Gastroesophageal sphincter (tissue), 4 donors: ENCODE measurements around the gene FAM72C. TPM values are rescaled to one million over a fixed set of nuclear protein-coding genes. Genes with fewer than 3 reads are reported as not detected.
"Not testable (repeated sequence)": the region's sequence is repeated elsewhere in the genome, so short reads cannot be mapped to it uniquely, and the experiment has no call there.

Experiments
- ATAC-seq: fragments of 150-250 bp; one replicate; pipeline ENCODE4 v1.9.1; 2016; ENCODE audit warnings: mild to moderate bottlenecking, moderate library complexity
- H3K27ac ChIP-seq, 4 donors: fragments of 200-600 bp; sonication (generic) in 3 of 4; 1 replicate in 3 of 4; 2 replicates in 1 of 4; pipeline ENCODE4 v1.5.1; 2016 to 2019
- H3K27me3 ChIP-seq: fragments of 200-600 bp; sonication (generic); one replicate; pipeline ENCODE4 v1.5.1; 2019
- H3K36me3 ChIP-seq, 2 donors: fragments of 200-600 bp; sonication (generic); one replicate each; pipeline ENCODE4 v1.5.1; 2019; ENCODE audit warnings: control low read depth in 1 of 2
- H3K4me1 ChIP-seq, 3 donors: fragments of 200-600 bp; sonication (generic); 1 replicate in 2 of 3; 2 replicates in 1 of 3; pipeline ENCODE4 v1.5.1; 2016 to 2019; ENCODE audit warnings: control low read depth in 2 of 3
- H3K4me3 ChIP-seq, 2 donors: fragments of 200-600 bp; sonication (generic); one replicate each; pipeline ENCODE4 v1.5.1; 2019; ENCODE audit warnings: mild to moderate bottlenecking in 1 of 2, moderate library complexity in 1 of 2
- H3K9me3 ChIP-seq, 3 donors: fragments of 200-600 bp; sonication (generic); one replicate each; pipeline ENCODE4 v1.5.1; 2017 to 2019; ENCODE audit warnings: control low read depth in 2 of 3
- WGBS, 2 donors: methylation state at CpG; one replicate each; pipeline ENCODE4 v1.1.5; 2018; ENCODE audit warnings: low coverage in 1 of 2; 5-methylcytosine and 5-hydroxymethylcytosine counted together
- total RNA-seq, 4 donors: library from RNA; depleted of rRNA; stranded (reverse); fragments of >200 nt; gene quantifications; one replicate each; pipeline ENCODE4 v1.1.0, GENCODE V29; 2016

The FAM72C gene
- total RNA-seq, 4 donors from 2014 or later, result 0.13 to 1.4 (median 0.47) TPM; not detected in 1

- H3K9me3 ChIP-seq, H3K36me3 ChIP-seq, H3K27ac ChIP-seq, ATAC-seq, H3K4me3 ChIP-seq, H3K27me3 ChIP-seq, H3K4me1 ChIP-seq: not testable (repeated sequence)
- no CpG with 5 or more reads among the region's 6 CpGs for WGBS, 2 donors
Measured at GRCh38 chr1:143996020-143996419, 24.2 kb upstream of the FAM72C start.

- H3K27ac ChIP-seq, H3K4me1 ChIP-seq, ATAC-seq, H3K27me3 ChIP-seq, H3K36me3 ChIP-seq, H3K4me3 ChIP-seq, H3K9me3 ChIP-seq: not testable (repeated sequence)
- no CpG with 5 or more reads among the region's 7 CpGs for WGBS, 2 donors
Measured at GRCh38 chr1:143993301-143993907, 21.6 kb upstream of the FAM72C start.

GRCh38 chr1:143990699-143991098, 18.9 kb upstream of the FAM72C start:
- H3K27ac ChIP-seq, ATAC-seq, H3K4me1 ChIP-seq, H3K27me3 ChIP-seq, H3K9me3 ChIP-seq, H3K36me3 ChIP-seq, H3K4me3 ChIP-seq: not testable (repeated sequence)
- no CpG with 5 or more reads among the region's 4 CpGs for WGBS, 2 donors

- not testable (repeated sequence) for H3K4me3 ChIP-seq, H3K4me1 ChIP-seq, H3K36me3 ChIP-seq, H3K27me3 ChIP-seq, H3K27ac ChIP-seq, H3K9me3 ChIP-seq
- WGBS, 2 donors, result no CpG with 5 or more reads among the region's 1 CpG
- ATAC-seq, result peak; percentile 68
Measured at GRCh38 chr1:143989719-143990118, 17.9 kb upstream of the FAM72C start.

- H3K27ac ChIP-seq, H3K4me1 ChIP-seq, H3K36me3 ChIP-seq, H3K9me3 ChIP-seq, H3K27me3 ChIP-seq, ATAC-seq, H3K4me3 ChIP-seq: not testable (repeated sequence)
- WGBS, 2 donors, result no CpG with 5 or more reads among the region's 4 CpGs
Measured at GRCh38 chr1:143989427-143989712, 17.6 kb upstream of the FAM72C start.

DNA sequence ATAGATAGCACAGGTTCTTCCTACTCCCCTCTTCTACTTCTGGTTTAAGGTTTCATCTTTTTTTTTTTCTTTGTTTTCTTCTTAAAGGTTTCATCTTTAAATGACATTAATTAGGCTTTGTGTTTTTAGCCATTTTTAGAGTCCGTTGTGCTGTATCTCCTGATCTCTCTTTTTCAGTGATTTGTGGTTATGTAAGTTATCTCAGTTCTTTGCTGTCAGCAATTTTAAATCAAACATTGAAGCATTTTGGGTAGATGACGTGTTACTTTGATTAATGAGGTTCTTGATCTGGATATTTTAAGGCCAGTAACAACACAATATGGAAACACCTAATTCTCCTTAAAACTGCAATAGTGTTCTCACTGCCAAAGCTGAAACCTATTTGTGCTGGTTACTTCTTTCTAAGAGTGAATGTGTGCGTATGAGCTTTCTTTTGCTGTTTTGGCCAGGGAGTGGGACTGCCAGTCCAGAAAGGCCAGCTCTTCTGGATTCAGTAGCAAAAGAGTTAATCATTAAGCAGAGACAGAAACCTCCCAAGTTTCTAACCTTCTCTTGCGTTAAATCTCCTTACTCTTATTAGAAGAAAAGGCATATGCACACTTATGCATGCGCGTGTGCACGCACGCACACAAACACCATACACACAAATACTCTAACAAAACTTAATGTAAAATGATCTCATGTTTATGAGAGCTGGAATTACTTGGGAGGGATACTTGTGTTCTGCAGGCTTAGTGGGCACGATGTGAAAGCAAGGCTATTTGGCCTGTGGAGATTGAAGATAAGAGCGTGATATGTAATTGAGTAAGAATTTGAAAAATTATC, 17.0 kb upstream of the FAM72C start:
- not testable (repeated sequence) for H3K27ac ChIP-seq, H3K4me1 ChIP-seq, H3K27me3 ChIP-seq, H3K36me3 ChIP-seq, ATAC-seq, H3K9me3 ChIP-seq, H3K4me3 ChIP-seq
- WGBS, 2 donors, result 80% methylated on average over 1 of the region's 10 CpGs; no CpG with 5 or more reads in 1 of the 2 donors

- not testable (repeated sequence) for ATAC-seq, H3K4me3 ChIP-seq, H3K27me3 ChIP-seq, H3K27ac ChIP-seq, H3K4me1 ChIP-seq, H3K9me3 ChIP-seq, H3K36me3 ChIP-seq
- WGBS, 2 donors, result no CpG with 5 or more reads among the region's 1 CpG
Measured at GRCh38 chr1:143987868-143988267, 16.1 kb upstream of the FAM72C start.

DNA sequence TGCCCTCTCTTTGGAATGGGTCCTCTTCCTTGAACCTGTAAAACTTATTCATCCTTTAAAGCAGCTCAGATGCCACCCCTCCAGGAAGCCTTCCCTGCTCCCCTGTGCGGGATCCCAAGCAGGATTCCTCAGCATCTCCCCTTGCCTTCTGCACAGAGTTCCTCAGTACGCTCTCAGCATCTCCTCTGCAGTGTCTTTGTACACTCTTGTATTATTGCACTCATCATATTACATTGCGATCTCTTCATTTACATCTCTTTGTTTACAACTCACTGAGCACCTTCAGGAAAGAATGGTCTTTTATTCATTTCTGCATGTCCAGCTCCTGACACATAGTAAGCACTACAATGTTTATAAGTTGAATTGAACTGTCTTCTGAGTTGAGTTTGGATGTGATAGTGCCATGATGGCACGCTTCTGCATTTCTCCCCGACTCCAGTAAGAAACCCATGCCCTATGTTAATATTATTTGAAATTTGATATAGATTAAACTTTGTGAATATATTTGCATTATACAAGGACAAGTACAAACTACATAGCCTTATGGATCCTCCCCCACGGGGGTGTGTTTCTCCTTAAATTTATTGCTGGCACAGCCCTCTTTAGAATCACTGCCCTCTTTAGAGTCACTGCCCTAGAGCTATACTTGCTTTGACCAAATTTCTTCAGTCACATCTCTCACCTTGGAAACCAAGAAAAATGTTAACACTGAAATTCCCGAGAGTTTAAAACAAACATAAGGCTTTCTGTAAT, 13.1 kb upstream of the FAM72C start:
- H3K9me3 ChIP-seq, H3K27me3 ChIP-seq: not testable (repeated sequence)

DNA sequence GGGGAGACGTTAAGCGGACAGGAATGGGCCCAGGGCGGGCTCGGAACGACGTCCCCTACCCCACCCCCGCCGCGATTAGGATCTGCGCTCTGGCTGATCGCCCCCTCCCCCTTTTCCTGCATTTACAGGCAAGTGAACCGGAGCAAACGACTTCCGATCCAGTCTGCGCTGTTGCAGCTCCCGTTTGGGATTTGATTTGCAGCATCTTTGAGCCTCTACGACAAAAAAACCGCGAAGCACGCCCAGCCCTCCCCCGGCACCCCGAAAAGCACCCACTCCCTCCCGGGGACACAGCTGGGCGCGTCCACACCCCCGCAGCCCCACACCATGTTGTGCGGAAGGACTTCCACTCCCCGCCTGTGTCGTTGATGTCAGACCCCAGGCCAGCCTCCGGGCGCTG, 2.6 kb upstream of the FAM72C start:
- H3K36me3 ChIP-seq, H3K4me1 ChIP-seq, H3K9me3 ChIP-seq, H3K27me3 ChIP-seq, ATAC-seq: not testable (repeated sequence)
- no CpG with 5 or more reads among the region's 31 CpGs for WGBS, 2 donors
- Histone ChIP-seq H3K27ac (peak overlapping the region in 1 of 4 donors; percentile 58), H3K4me3 (peak overlapping the region in 1 of 2 donors; percentile 51)

More for the DNA sequence above, 13.1 kb upstream of the FAM72C start:
- H3K36me3 ChIP-seq, H3K4me3 ChIP-seq, H3K27ac ChIP-seq, H3K4me1 ChIP-seq, ATAC-seq: not testable (repeated sequence)
- 100% methylated on average over 1 of the region's 7 CpGs; no CpG with 5 or more reads in 1 of the 2 donors for WGBS, 2 donors

- not testable (repeated sequence) for ATAC-seq, H3K36me3 ChIP-seq, H3K9me3 ChIP-seq, H3K4me1 ChIP-seq, H3K27me3 ChIP-seq
- Histone ChIP-seq H3K27ac (peak overlapping the region in 2 of 4 donors; percentile 46 to 58), H3K4me3 (peak overlapping the region; percentile 39 to 51)
- whole genome bisulfite sequencing, 2 donors, result no CpG with 5 or more reads among the region's 37 CpGs
Measured at GRCh38 chr1:143973876-143974414, 2.2 kb upstream of the FAM72C start.

DNA sequence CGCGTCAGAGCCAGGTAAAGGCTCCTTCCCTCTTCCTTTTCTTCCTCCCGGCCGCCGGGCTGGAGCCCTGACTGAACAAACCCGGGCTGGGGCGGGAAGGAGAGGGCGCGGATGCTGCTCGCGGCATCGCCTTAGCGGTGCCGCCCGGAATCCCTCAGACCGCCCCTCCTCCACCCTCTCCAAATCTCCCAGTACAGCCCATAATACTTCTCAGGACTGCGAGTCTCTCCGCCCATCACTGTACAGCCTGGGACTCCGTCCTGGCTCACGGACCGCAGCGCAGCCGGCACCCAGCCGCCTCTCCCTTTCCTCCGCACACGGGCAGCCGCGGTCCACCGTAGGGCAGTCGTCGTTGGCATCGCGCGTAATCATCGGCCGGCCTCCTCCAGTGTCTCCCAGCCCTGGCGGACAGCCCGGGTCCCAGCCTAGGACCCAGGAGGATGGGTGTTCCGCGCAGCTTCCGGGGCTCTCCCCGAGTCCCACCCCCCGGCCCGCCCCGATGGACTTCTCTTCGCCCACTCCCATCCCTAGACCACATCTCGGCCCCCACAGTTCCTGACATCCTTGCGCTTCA, 1.1 kb upstream of the FAM72C start:
- ATAC-seq, result peak; percentile 55
- H3K27me3 ChIP-seq, H3K36me3 ChIP-seq, H3K4me1 ChIP-seq, H3K9me3 ChIP-seq, H3K27ac ChIP-seq, H3K4me3 ChIP-seq: not testable (repeated sequence)
- no CpG with 5 or more reads among the region's 48 CpGs for WGBS, 2 donors

DNA sequence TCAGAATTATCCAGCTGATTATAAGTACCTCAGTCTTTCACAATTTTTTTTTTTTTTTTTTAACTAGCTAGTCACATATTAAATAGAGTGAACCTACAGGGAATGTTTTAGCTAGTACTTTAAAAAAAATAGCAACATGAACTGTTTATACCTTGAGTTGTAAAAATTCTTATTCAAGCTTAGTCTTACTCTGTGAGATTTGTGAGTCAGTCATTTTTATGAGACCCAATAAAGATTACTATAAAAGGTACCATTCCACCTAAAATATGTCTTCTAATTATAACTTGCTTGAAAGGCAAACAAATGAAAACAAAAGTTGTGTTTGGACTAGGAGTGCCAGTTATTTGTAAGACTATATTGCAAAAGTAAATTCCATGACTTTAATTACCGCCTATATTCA, 5.9 kb downstream of the FAM72C start:
- not testable (repeated sequence) for ATAC-seq, H3K9me3 ChIP-seq, H3K36me3 ChIP-seq, H3K27ac ChIP-seq, H3K4me1 ChIP-seq, H3K27me3 ChIP-seq, H3K4me3 ChIP-seq
- WGBS, 2 donors, result no CpG with 5 or more reads among the region's 1 CpG

GRCh38 chr1:143964294-143964693, 7.5 kb downstream of the FAM72C start:
- not testable (repeated sequence) for H3K27me3 ChIP-seq, H3K4me3 ChIP-seq, H3K36me3 ChIP-seq, ATAC-seq, H3K4me1 ChIP-seq, H3K27ac ChIP-seq, H3K9me3 ChIP-seq
- no CpG with 5 or more reads among the region's 2 CpGs for WGBS, 2 donors
